HG02623 (cell line): ENCODE results near the gene SH3GLB1.

Source experiments
- ATAC-seq: cut with Tn5 transposase; IDR thresholded peaks from one replicate; pipeline ENCODE4 v1.9.1; 2021; ENCODE audit warnings: moderate library complexity; ENCODE audit not compliant: unreplicated experiment

Gene SH3GLB1

DNA sequence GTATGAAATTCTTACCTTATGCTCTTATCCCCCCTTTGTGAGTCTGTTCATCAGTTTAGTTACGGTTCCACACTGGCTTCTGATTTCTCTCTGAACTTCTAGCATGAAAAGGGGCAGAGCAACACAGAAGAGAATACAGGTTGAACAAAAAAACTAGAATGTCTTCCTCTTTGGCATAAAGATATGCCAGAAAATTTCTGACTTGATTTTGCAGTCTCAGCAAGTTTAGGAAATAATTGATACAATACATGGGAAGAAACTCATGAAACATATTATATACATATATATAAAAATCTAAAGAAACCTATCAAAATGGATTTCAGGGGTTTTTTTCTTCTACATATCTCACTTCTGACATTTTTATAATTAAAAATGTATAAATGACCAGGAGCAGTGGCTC is 27.0 kb downstream of the SH3GLB1 start:
- ATAC-seq, result no peak

DNA sequence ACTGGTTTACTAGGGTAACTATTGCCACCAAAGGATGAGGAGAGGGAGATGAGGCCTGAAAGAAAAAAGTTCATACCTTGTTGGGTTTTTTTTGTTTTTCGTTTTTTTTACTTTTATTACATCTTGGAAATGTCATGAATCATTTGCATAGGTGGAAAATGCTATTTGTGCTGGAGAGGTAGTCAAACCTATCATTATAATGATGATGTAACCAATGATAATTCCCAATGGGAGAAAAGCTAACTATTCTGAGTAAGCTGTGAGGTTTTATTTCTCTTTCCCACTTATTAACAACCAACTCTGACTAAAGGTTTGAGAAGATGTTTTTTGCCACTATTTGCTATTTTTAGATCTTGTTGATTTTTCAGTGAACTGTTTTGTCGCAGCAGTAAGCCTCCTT is 29.0 kb downstream of the SH3GLB1 start:
- no peak for ATAC-seq

DNA sequence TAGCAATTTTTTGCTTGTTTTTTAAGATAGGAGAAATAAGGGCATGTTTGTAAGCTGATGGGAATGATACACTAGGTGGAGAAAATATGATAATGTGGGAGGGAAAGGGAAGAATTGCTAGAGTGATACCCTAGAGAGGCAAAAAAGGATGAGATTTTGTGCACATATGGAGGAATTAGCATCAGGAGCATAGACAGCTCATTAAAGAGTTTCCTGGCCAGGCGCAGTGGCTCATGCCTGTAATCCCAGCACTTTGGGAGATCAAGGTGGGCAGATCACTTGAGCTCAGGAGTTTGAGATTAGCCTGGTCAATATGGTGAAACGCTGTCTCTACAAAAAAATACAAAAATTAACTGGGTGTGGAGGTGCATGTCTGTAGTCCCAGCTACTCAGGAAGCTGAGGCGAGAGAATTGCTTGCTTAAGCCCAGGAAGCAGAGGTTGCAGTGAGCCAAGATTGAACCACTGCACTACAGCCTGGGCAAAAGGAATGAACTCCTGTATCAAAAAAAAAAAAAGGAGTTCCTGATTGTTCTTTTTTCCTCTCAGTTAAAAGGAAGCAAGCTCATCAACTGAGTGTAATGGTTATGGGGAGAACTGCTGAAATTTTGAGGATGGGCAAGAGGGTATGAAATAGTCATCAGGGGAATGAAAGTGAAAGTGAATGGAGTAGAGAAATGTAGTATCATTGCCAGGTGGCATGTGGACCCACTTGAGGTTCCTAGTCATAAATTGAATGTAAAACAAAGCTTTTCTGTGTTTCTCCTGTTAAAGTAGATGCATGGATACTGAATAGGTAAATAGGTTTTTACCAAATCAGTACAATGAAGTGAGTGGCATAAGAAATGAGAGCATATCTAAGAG is 35.5 kb downstream of the SH3GLB1 start:
- peak; percentile 67 for ATAC-seq

DNA sequence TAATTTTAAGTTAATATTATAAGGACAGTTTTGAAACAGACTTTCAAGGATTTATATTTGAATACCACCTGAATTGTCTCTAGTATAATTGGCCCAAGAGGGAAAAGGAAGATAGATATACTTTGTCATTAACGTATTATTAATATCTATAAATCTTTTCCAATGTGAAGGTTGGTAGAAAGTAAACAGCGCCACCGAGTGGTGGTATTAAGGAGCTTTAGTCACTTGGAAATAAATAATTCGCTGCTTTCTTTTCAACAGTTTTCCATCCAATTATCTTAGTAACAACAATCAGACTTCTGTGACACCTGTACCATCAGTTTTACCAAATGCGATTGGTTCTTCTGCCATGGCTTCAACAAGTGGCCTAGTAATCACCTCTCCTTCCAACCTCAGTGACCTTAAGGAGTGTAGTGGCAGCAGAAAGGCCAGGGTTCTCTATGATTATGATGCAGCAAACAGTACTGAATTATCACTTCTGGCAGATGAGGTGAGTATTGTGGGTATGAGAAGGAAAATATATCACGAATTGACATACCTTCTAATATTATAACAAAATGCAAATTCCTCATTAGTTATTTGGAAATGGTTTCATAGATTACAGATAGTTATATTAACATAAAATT is 37.7 kb downstream of the SH3GLB1 start:
- no peak for ATAC-seq

DNA sequence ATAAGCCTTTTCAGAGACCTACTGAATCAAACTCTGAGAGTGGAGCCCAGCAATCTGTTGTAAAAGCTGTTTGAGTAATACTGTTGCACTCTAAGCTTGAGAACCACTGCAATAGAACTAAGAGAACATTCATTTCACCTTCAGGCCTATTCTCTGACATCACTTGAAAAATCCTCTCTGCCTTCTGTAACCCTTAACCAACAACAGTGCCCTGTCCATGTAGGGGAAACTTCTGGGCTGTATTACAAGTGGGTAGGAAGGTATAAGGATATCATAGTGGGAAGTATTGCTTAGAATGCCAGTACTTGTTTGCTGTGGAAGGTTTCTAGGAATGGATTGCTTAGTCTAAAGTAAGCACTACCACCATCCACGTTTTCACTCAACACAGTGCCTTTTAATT is 42.9 kb downstream of the SH3GLB1 start:
- no peak for ATAC-seq

DNA sequence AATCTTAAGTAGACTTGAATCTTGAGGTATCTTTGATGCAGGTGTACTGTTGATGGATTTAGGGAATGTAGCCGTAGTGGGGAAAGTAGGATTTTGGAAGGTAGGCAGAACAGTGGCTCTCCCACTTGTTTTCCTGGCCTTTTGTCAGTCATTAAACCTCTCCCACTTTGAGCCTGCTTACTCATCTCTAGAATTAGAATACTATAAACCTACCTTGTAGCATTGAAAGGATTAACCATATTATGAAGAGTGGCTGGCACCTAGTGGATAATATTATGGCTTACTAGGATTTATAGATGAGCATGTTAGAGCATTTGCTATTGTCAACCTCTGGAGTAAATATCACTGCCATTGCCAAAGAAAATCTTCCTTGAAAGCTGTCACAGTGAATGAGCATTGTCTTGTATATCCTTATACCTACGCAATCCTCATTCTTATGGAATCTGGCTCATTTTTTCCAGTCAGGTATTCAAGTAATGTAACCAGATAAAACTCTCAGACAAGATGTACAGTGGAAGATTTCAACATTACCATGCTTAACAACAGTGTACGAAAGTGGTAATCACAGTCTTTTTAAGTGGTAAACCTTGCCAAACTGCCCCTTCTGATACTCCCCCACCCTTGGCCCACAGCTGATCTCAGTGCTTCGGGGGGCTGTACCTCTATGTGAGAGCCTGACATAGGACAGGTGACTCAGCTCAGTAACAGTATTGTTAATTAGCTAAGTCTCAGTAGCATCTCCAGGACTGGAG is 44.4 kb downstream of the SH3GLB1 start:
- no peak for ATAC-seq

DNA sequence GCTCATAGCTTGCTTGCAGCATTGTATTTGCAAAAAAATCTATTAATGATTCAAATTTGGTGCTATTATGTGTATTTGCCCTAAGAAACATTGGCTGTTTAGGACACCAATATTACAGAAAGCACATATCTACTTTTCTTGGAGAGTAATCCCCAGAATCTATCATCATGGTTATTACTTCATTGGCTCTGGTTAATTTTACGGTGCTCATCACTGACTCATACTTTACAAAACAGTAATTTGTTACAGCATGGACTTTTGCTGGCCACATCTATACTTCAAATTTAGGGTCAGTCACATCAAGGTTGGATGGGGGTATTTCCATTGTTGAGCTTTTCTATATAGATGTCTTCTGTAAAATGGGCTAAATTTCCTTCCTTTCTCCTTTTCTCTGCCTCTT is 45.7 kb downstream of the SH3GLB1 start:
- no peak for ATAC-seq

DNA sequence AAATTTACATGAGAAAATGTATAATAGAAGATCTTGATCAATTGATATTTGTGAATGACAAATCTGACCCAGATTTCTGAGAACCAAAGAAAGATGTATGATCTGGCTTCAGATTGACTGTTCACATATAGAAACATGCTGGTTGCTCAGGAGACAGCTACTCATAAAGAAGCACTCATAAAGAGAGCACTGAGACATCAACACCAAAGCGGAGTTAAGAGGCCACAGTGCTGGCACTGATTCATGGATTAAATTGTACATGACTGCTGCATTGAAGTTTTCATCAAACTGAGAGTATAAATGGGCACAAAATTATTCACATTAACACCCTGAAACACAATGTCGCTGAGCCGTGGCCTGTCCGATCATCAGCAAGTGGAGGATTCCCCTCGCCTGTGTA is 46.2 kb downstream of the SH3GLB1 start:
- no peak for ATAC-seq

DNA sequence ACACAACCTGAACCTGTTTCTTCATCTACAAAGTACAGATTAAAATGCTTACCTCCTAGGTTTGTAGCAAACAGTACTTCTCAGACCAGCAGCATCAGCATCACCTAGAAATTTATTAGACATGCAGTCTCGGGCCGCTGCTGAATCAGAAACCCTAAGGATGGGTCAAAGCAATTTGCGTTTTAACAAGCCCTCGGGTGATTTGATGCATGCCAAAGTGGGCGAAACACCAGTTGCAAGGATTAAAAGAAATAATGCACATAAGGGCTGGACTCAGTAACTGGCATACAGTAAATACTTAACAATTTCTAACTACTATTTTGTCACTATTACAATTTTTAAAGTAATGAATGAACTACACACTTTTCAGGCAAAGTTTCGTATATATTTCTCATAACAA is 47.5 kb downstream of the SH3GLB1 start:
- ATAC-seq, result no peak

DNA sequence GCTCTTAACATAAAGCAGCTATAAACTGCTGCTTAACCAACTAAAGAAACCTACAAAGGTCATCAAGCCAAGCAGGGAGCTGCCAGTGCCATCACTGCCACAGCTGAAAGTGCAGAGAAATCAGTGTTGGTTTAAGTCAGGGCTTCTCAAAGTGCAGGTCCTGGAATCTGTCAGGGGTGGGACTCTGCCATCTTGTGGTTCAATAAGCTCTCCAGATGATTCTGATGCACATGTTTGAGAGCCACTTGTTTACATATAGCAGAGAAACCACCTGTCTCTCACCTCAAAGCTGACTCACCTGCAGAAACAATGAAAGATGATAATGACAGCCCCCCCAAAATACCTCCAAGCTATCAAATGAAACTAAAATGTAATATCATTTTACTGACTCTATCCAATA is 49.3 kb downstream of the SH3GLB1 start:
- no peak for ATAC-seq

DNA sequence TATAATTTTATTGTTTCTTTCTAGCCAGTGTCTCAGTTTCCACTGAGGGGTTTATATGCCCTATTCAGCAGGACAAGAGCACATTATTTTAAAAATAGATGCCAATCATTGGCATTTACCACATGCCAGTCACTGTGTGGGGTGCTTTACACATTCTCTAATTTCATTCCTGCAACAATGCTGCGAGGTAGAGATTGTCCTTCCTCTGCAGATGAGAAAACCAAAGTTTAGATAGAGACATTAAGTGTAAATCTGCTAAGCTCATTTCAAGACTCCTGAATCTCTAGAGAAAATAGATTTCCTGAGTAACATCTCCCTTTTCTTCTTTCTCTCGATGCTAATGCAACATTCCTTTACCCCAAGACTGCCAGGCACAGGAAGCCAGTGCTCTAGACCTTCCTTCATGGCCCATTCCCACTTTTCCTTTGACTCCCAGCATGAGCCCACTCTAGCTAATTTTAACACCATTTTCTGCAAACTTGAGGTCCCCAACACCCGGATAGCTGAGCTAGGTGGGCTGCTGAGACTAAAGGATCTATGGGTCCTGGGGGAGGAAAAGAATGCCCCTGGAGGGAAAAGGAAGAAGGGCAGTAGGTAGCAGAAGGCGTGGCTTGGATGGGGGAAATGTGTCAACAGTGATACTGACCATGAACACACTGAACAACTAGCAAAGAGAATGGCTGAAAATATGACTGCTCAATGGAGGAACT is 50.0 kb downstream of the SH3GLB1 start:
- ATAC-seq, result no peak

DNA sequence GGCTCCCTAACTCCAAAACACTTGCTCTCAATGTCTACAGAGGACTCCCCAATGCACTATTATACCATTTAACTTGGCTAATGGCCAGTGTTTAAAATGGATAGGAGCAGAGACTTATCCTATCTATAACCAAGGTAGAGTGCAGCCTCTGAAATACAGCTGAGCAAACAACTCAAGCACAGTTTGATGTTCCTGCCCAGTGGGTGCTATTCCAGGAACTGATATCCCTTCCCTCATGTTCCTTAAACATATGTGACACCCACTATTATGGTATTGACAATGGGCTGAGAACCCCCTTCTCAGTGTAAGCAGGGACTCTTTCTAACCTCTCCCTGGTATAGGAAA is 51.7 kb downstream of the SH3GLB1 start:
- ATAC-seq, result no peak

DNA sequence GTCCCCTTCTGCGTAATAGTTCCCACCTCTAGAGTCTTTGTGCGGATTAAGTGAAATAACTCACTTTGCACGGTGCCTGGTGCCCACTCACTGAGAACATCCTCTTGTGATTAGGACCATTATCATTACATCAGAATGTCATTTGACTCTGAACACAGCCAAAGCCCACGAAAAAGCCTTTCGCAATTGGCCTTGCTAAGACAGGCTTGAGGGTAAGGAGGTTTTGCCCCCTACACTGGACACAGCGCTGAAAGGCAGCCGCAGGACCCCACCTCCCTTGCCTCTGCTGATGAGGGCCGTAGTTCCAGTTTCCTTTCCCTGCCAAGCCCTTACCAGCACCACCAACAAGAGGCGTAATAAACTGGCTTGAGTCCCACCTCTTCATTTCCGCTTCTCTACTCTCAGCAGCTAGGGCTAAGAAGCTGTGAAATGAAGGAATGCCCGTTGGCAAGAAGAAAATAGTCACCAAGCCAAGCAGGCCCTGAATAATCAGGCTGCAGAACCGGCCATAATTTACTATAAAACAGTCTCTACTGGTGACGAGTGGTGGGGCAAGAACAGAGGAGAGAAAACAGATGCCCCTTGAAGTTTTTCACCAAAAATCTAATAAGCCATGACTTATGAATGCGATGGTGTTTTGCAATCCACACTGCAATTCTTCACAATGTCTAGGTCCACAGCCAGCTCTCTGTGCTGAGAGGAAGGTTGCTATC is 53.1 kb downstream of the SH3GLB1 start:
- no peak for ATAC-seq

DNA sequence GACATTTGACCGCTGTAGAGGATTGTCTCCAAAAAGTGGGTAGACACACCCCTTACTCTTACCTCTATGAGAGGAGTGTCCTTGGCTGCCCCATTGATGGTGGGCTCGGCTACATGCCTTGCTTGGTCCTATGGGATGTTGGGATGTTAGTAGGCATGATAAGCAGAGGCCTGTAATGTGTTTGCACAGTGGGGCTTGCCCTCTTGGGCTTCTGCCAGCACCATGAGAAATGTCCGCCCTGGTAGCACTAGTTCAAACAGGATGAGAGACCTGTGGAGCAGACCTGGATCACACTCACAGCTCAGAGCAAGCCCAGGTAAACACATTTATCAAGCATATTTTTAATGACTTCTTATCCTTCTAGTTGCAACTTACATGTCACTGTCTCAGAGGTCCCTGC is 54.2 kb downstream of the SH3GLB1 start:
- no peak for ATAC-seq

DNA sequence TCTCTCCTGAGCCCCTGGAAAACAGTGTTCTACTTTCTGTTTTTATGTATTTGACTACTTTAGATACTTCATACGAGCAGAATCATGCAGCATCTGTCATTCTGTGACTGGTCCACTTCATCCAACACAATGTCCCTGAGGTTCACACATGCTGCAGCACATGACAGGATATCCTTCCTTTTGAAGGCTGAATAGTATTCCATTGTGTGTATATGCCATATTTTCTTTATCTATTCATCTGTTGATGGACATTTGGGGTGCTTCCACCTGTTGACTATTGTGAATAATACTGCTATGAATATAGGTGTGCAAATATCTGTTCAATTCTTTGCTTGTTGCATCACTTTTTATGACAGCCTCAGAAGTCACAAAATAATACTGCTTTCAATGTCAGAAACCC is 55.8 kb downstream of the SH3GLB1 start:
- ATAC-seq, result no peak

DNA sequence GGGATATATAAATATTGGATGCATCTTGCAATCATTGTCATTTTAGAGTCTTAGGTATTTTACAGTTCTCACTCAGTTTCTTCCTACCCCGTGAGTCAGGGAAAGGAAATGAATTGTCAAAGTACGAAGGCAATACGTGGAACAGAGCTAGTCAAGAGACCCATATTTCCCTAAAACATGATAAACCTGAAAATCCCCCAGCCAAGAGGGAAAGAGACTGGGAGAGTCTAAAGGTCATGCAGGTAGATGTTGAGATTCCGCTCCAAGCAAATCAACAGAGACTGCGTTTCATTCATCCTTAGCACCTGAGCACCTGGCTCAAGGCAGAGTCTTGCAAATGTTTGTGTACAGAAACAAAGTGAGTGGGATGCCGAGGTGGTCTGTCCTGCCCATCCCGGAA is 58.0 kb downstream of the SH3GLB1 start:
- ATAC-seq, result no peak

DNA sequence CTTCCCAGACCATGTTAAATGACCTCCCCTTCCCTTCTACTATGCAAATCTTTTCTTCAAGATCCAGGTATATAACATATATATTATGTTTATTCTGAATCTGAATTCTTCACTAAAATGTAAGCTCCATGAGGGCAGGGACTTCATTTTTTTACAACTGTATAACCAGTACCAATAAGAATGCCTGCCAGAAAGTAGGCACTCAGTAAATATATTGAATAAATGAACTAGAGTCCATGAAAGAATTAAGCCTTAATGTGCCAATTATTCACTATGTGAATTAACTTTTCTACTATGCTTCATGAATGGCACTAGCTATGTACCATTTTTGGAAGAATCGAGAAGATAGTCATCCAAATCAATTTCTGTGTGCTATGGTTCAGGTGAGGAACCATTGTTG is 60.1 kb downstream of the SH3GLB1 start:
- ATAC-seq, result no peak

DNA sequence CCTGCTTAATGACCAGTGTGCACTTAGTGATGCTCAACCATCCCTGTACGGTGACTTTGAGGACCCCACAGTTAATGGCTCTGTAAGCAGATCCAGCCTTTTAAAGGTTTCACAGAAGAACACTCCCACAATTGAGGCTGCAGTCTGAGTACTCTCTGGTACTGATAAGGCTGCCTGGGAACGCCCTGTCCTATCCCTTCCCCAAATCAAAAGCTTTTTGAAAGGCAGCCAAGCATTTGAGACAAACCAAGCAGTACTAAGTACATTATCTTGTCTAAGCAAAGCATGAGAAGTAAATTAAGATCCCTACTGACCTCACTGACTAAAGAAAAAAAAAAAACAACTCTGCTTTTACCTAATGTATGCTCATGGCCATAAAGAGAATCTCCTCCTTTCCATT is 60.7 kb downstream of the SH3GLB1 start:
- no peak for ATAC-seq

DNA sequence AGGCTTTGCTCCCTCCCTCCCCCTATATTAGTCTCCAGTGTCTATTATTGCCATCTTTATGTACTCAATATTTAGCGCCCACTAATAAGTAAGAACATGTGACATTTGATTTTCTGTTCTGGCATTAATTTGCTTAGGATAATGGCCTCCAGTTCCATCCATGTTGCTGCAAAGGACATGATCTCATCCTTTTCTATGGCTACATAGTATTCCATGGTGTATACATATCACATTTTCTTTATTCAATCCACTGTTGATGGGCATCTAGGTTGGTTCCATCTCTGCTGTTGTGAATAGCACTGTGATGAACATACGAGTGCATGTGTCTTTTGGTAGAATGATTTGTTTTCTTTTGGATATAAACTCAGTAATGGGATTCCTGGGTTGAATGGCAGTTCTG is 61.3 kb downstream of the SH3GLB1 start:
- ATAC-seq, result no peak

DNA sequence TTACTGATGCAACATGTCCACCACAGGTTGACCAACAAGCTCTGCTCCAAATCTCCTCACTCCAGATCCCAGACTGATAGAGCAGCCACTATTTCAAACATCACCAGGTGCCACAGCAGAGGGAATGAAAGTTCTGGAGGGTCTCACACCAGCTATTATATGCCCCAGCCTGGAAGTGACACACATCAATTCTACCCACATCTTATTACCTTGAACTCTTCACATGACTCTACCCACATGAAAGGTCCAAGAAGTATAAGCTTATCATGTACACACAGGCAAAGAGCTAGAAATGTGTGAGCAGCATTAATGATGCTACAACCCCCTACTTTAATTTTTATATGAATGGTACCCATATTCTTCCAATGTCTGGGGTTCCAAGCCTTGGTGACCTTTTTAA is 64.2 kb downstream of the SH3GLB1 start:
- ATAC-seq, result no peak

DNA sequence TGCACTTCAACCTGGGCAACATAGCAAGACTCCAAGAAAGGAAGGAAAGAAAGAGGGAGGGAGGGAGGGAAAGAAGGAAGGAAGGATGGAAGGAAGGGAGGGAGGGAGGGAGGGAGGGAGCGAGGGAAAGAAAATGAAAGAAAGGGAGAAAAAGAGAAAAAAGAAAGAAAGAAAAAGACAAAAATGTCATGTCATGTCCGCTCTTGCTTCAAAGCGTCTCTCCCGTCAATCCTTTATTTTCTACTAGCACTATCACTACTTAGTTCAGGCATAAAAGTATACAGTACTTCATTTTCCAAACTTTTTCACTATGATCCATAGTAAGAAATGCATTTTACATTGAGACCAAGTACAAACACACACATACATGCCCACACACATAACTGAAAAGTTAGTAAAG is 64.7 kb downstream of the SH3GLB1 start:
- no peak for ATAC-seq
